GM12891 (cell line): ENCODE data around the gene RAPGEF5.

ENCODE experiments used
- POLR2A ChIP-seq: IDR thresholded peaks from 2 replicates; pipeline ENCODE4 v1.6.1; 2011; ENCODE audit warnings: low read depth, low read length, control low read depth
- POU2F2 ChIP-seq: IDR thresholded peaks from 2 replicates; pipeline ENCODE4 v1.6.1; 2011; ENCODE audit warnings: low read depth, mild to moderate bottlenecking, control low read depth, low read length, moderate library complexity
- SPI1 ChIP-seq: IDR thresholded peaks from 2 replicates; pipeline ENCODE4 v1.6.1; 2011; ENCODE audit warnings: low read depth, low read length, control low read depth
- TAF1 ChIP-seq: IDR thresholded peaks from 2 replicates; pipeline ENCODE4 v1.6.1; 2011; ENCODE audit warnings: low read depth, low read length, control low read depth

DNA sequence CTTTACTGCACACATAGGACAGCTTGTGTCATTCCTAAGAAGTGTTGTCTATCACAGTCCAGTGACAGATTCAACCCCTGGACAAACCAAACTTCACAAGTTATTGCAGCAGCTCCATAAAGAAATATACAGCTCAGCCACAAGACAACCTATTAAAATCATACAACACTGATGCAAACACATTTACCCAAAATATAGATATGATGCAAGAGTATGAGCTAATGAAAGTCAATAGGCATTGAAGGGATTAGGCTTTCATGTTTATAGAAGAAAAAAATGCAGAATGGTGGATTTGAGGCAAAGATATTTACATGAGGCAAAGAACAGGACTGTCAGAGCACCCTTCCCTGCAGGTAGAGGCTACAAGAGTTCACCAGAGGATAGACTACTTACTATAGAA lies 14.9 kb upstream of the RAPGEF5 start:
- TF ChIP-seq POLR2A (no peak), TAF1 (no peak), SPI1 (no peak), POU2F2 (no peak)
